Thoracic aorta (tissue), 2 donors: ENCODE data around the gene WNT9B. TPM values are rescaled to one million over a fixed set of nuclear protein-coding genes. Genes with fewer than 3 reads are reported as not detected.

Experiments
- ATAC-seq: fragments of 150-250 bp; one replicate; pipeline ENCODE4 v1.8.0; 2017; ENCODE audit warnings: low read depth; ENCODE audit not compliant: insufficient number of reproducible peaks, low FRiP score
- DNase-seq: peaks from one replicate; pipeline ENCODE4 v3.0.0-alpha.2; 2020; ENCODE audit warnings: low spot score
- H3K27ac ChIP-seq, 2 donors: fragments of 200-600 bp; sonication (generic); 1 replicate in 1 of 2; 2 replicates in 1 of 2; pipeline ENCODE4 v1.5.1; 2016; ENCODE audit warnings: mild to moderate bottlenecking in 2 of 2, moderate library complexity in 2 of 2
- H3K27me3 ChIP-seq: fragments of 200-600 bp; sonication (generic); replicated peaks from 2 replicates; pipeline ENCODE4 v1.6.0; 2016; ENCODE audit warnings: mild to moderate bottlenecking; ENCODE audit not compliant: insufficient read depth
- H3K36me3 ChIP-seq: fragments of 200-600 bp; sonication (generic); one replicate; pipeline ENCODE4 v1.5.1; 2016
- H3K4me1 ChIP-seq, 2 donors: fragments of 200-600 bp; sonication (generic); 1 replicate in 1 of 2; 2 replicates in 1 of 2; pipeline versions ENCODE4 v1.5.1 to v1.6.0; 2016; ENCODE audit warnings: low read depth in 2 of 2, mild to moderate bottlenecking in 1 of 2; ENCODE audit not compliant: control insufficient read depth in 1 of 2
- H3K4me3 ChIP-seq: fragments of 200-600 bp; sonication (generic); 2 replicates; pipeline ENCODE4 v1.5.1; 2016; ENCODE audit warnings: mild to moderate bottlenecking
- H3K9me3 ChIP-seq: fragments of 200-600 bp; sonication (generic); 2 replicates; pipeline ENCODE4 v1.5.1; 2016
- total RNA-seq, 2 donors: library from RNA; depleted of rRNA; stranded (reverse); fragments of >200 nt; gene quantifications; one replicate each; pipeline versions ENCODE4 v1.1.0 to v1.2.3, GENCODE V29; 2016
- TF ChIP-seq, protein P1 (sequence below): fragments of 200-600 bp; sonication (generic); IDR thresholded peaks from one replicate; pipeline ENCODE4 v1.5.1; 2019; ENCODE audit warnings: antibody characterized with exemption

WNT9B gene
- total RNA-seq, 2 donors from 2014 or later, result 2.2 TPM; not detected in 1

DNA sequence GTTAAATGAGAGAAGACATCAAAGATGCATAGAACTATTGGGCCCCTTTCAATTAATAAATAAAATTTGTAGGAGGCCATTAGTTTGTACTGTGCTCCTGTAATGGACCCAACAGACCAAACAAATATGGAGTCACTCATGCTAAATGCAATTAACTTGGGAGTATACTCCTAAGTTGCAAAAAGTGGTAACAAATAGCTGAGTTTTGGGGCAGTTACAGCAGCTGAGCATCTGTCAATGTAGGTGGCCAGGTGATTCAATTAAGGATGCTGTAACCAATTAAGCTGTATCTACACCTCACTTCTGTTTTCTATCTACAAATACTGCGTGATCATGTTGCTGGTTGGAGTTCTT is 34.9 kb downstream of the WNT9B start:
- no peaks in the 10 kb centered on the region for H3K9me3 ChIP-seq
- no peak overlapping the region for H3K27ac ChIP-seq
- TF ChIP-seq, protein P1, sequence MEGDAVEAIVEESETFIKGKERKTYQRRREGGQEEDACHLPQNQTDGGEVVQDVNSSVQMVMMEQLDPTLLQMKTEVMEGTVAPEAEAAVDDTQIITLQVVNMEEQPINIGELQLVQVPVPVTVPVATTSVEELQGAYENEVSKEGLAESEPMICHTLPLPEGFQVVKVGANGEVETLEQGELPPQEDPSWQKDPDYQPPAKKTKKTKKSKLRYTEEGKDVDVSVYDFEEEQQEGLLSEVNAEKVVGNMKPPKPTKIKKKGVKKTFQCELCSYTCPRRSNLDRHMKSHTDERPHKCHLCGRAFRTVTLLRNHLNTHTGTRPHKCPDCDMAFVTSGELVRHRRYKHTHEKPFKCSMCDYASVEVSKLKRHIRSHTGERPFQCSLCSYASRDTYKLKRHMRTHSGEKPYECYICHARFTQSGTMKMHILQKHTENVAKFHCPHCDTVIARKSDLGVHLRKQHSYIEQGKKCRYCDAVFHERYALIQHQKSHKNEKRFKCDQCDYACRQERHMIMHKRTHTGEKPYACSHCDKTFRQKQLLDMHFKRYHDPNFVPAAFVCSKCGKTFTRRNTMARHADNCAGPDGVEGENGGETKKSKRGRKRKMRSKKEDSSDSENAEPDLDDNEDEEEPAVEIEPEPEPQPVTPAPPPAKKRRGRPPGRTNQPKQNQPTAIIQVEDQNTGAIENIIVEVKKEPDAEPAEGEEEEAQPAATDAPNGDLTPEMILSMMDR, result no peak
- DNase-seq, result no peak
- no peak overlapping the region for H3K4me3 ChIP-seq
- no peaks in the 10 kb centered on the region for H3K27me3 ChIP-seq
- ATAC-seq, result no peak
- H3K36me3 ChIP-seq, result no peaks in the 10 kb centered on the region
- H3K4me1 ChIP-seq, result no peaks in the 10 kb centered on the region

DNA sequence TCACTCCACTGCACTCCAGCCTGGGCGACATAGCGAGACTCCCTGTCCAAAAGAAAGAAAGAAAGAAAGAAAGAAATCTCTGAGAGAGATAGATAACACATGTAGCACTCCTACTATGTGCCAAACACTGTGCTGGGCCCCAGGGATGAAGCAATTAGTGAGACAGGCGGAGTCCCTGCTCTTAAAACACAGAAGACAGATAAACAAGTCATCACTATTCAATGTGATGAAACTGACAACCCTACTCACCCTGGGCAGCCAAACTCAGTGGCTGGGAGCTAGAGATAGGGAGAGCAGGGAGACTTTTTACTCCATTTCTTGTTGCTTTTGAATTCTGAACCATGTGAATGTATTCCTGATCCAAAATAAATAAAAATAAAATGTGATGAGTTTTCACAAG is 36.3 kb downstream of the WNT9B start:
- Histone ChIP-seq H3K4me3 (no peak overlapping the region), H3K4me1 (no peaks in the 10 kb centered on the region), H3K9me3 (no peaks in the 10 kb centered on the region), H3K27me3 (no peaks in the 10 kb centered on the region), H3K36me3 (no peaks in the 10 kb centered on the region), H3K27ac (no peak overlapping the region)
- TF ChIP-seq, protein P1, result no peak
- ATAC-seq (no peak), DNase-seq (no peak)

DNA sequence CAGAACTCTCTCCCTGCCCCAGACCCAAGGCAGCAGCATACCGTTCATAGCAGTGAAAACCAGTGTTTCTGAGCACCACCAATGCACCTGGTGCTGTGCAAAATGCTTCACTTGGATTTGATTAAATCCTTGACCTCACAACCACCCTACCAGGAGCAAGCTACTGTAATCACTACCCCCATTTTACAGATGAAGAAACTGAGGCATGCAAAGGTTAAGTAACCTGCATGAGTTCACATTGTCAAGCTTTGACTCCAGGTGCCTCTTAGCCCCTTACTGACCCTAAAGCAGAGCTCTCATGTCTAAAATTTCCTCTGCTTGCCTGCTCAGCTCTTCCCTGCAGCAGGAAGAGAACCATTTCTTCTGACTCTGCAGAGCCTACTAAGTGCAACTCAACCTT is 37.3 kb downstream of the WNT9B start:
- Histone ChIP-seq H3K4me3 (no peak overlapping the region), H3K9me3 (no peaks in the 10 kb centered on the region), H3K27me3 (no peaks in the 10 kb centered on the region), H3K4me1 (no peaks in the 10 kb centered on the region), H3K27ac (no peak overlapping the region), H3K36me3 (no peaks in the 10 kb centered on the region)
- no peak for ATAC-seq
- TF ChIP-seq, protein P1, result no peak
- DNase-seq, result no peak

DNA sequence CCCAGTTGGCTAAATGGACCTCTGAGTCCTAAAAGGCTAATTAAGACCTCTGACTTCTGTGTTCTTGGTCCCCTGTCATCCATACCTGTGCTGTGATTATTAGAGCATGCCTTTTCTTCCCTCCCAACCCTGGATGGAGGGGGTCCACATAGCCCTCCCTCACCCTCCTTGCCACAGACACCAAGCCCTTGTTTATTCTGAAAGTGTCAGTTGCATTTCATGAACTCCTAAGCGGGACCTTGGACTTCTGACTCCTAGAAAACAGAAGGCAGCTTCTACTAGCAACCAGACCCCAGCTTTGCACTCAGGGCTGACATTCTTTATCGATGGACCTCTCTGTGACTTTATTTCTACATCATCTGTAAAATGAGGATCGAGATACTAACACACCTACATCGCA is 38.1 kb downstream of the WNT9B start:
- ATAC-seq (no peak), DNase-seq (no peak)
- no peaks in the 10 kb centered on the region for H3K27me3 ChIP-seq
- H3K27ac ChIP-seq, result no peak overlapping the region
- no peaks in the 10 kb centered on the region for H3K4me1 ChIP-seq
- H3K9me3 ChIP-seq, result no peaks in the 10 kb centered on the region
- TF ChIP-seq, protein P1, result no peak
- H3K36me3 ChIP-seq, result no peaks in the 10 kb centered on the region
- H3K4me3 ChIP-seq, result no peak overlapping the region

DNA sequence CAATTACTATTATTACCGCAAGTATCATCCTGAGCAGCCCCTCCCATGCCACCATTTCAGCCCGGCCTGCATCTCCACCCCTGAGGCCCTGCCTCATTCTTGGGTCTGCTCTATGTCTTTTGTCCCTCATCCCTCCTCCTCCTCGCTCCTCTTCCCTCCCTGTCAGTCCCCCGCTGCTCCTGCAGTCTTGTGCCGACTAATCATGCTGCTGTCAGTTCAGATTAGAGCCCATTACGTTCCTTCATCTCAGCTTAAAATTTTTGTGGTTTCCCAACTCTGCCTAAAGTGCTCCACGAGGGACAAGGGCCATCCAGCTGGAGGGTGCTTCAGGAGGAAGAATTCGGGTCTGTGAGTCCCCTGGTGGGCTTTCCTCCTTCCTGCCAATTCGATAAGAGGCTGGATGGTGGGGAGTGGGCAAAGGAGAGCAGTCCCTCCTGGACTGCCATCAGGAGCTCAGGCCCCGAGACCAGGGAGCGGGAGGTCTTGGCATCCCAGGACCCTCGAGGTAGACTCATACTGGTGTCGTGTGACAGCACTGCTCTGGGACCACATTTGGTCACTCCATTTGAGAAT is 38.7 kb downstream of the WNT9B start:
- Histone ChIP-seq H3K36me3 (no peaks in the 10 kb centered on the region), H3K4me1 (no peaks in the 10 kb centered on the region), H3K27me3 (no peaks in the 10 kb centered on the region), H3K9me3 (no peaks in the 10 kb centered on the region), H3K27ac (no peak overlapping the region), H3K4me3 (no peak overlapping the region)
- TF ChIP-seq, protein P1, result no peak
- no peak for ATAC-seq
- no peak for DNase-seq
